Stimulated activated CD8-positive, alpha-beta memory T cell treated with anti-CD3 and anti-CD28 coated beads, Interleukin-12 subunit alpha, Interleukin-12 subunit beta, amount 100 ng/mL, for 24 hours (primary cell): ENCODE results near the gene MOCS1.
"Not testable (repeated sequence)": the region's sequence is repeated elsewhere in the genome, so short reads cannot be mapped to it uniquely, and the experiment has no call there.

Experiments used
- DNase-seq: peaks from one replicate; pipeline ENCODE4 v3.0.0-alpha.2; 2020; ENCODE audit errors: extremely low read depth

The MOCS1 gene

GRCh38 chr6:39934131-39934757, at the start of gene MOCS1:
TSS of gene MOCS1 (minus strand) at chr6:39934462. CDS start at chr6:39934417, 45 bp downstream.
- no peak for DNase-seq

- no peak for DNase-seq
Observed at GRCh38 chr6:39984051-39984450, 49.8 kb upstream of the MOCS1 start.

- no peak for DNase-seq
Observed at GRCh38 chr6:39983193-39983592, 48.9 kb upstream of the MOCS1 start.

- no peak for DNase-seq
Observed at GRCh38 chr6:39982720-39983119, 48.5 kb upstream of the MOCS1 start.

GRCh38 chr6:39980839-39981580, 46.7 kb upstream of the MOCS1 start:
- no peak for DNase-seq

GRCh38 chr6:39979461-39980328, 45.4 kb upstream of the MOCS1 start:
- no peak for DNase-seq

GRCh38 chr6:39978240-39978639, 44.0 kb upstream of the MOCS1 start:
- no peak for DNase-seq

- DNase-seq = no peak
Observed at GRCh38 chr6:39973661-39974060, 39.4 kb upstream of the MOCS1 start.

- DNase-seq = not testable (repeated sequence)
Observed at GRCh38 chr6:39972717-39973116, 38.5 kb upstream of the MOCS1 start.

GRCh38 chr6:39971131-39971530, 36.9 kb upstream of the MOCS1 start:
- DNase-seq = not testable (repeated sequence)

- no peak for DNase-seq
Observed at GRCh38 chr6:39965751-39966150, 31.5 kb upstream of the MOCS1 start.

- DNase-seq = no peak
Observed at GRCh38 chr6:39964530-39964929, 30.3 kb upstream of the MOCS1 start.

- DNase-seq = no peak
Observed at GRCh38 chr6:39964094-39964493, 29.8 kb upstream of the MOCS1 start.

- no peak for DNase-seq
Observed at GRCh38 chr6:39962831-39963230, 28.6 kb upstream of the MOCS1 start.

GRCh38 chr6:39961178-39961577, 26.9 kb upstream of the MOCS1 start:
- no peak for DNase-seq

- no peak for DNase-seq
Observed at GRCh38 chr6:39958947-39959346, 24.7 kb upstream of the MOCS1 start.

- DNase-seq = no peak
Observed at GRCh38 chr6:39956936-39957335, 22.7 kb upstream of the MOCS1 start.

GRCh38 chr6:39953076-39953618, 18.9 kb upstream of the MOCS1 start:
- DNase-seq = no peak

GRCh38 chr6:39952167-39952566, 17.9 kb upstream of the MOCS1 start:
- DNase-seq = no peak

GRCh38 chr6:39951716-39952115, 17.5 kb upstream of the MOCS1 start:
- no peak for DNase-seq

GRCh38 chr6:39951191-39951590, 16.9 kb upstream of the MOCS1 start:
- DNase-seq = no peak

- DNase-seq = no peak
Observed at GRCh38 chr6:39950125-39950720, 16.0 kb upstream of the MOCS1 start.
